Measurements from ENCODE around the gene FAM161B.

- no peak for TF ChIP-seq CTCF (conservative IDR thresholded peaks at IDR 0.05 in 1 of 2, IDR thresholded peaks at IDR 0.05 in 1 of 2; ENCODE audit: extremely low read depth in 1 of 2, insufficient read depth in 1 of 2, low read depth in 1 of 2, low read length in 2 of 2)
- no peak for TF ChIP-seq EZH2 (IDR thresholded peaks at IDR 0.05; ENCODE audit: borderline replicate concordance, low read length)
Measured at GRCh38 chr14:73896521-73896920, 53.4 kb downstream of the FAM161B start.
